Heart left ventricle (tissue), 16 donors: ENCODE measurements around the gene OR13C5. TPM values are rescaled to one million over a fixed set of nuclear protein-coding genes. Genes with fewer than 3 reads are reported as not detected.
"Not testable (repeated sequence)": the region's sequence is repeated elsewhere in the genome, so short reads cannot be mapped to it uniquely, and the experiment has no call there.

Experiments used
- ATAC-seq, 4 donors: fragments of 200-7000 bp; cut with Tn5 transposase; one replicate each; pipeline ENCODE4 v1.9.1; 2020 to 2022; ENCODE audit warnings: moderate library complexity in 4 of 4, mild to moderate bottlenecking in 3 of 4, moderate number of reproducible peaks in 1 of 4
- DNase-seq, 5 donors: peaks; one replicate each; pipeline ENCODE4 v3.0.0-alpha.2; 2020
- H3K27ac ChIP-seq, 12 donors: fragments of 200-600 bp; sonication (generic) in 4 of 12; one replicate each; pipeline versions ENCODE4 v1.5.0 to v1.8.0; 2016 to 2022; ENCODE audit warnings: mild to moderate bottlenecking in 2 of 12
- H3K27me3 ChIP-seq, 9 donors: fragments of 200-600 bp; sonication (generic) in 2 of 9; one replicate each; pipeline versions ENCODE4 v1.5.1 to v1.8.0; 2016 to 2022; ENCODE audit warnings: mild to moderate bottlenecking in 3 of 9
- H3K36me3 ChIP-seq, 9 donors: fragments of 200-600 bp; sonication (generic) in 2 of 9; one replicate each; pipeline versions ENCODE4 v1.5.0 to v1.8.0; 2018 to 2022; ENCODE audit warnings: mild to moderate bottlenecking in 2 of 9
- H3K4me1 ChIP-seq, 12 donors: fragments of 200-600 bp; sonication (generic) in 4 of 12; one replicate each; pipeline versions ENCODE4 v1.5.0 to v1.8.0; 2016 to 2022; ENCODE audit warnings: mild to moderate bottlenecking in 3 of 12
- H3K4me3 ChIP-seq, 12 donors: fragments of 200-600 bp; sonication (generic) in 4 of 12; one replicate each; pipeline versions ENCODE4 v1.5.0 to v1.8.0; 2017 to 2022; ENCODE audit warnings: mild to moderate bottlenecking in 9 of 12, moderate library complexity in 4 of 12
- H3K9me3 ChIP-seq, 12 donors: fragments of 200-600 bp; sonication (generic) in 4 of 12; one replicate each; pipeline versions ENCODE4 v1.5.0 to v1.8.0; 2016 to 2022; ENCODE audit warnings: mild to moderate bottlenecking in 1 of 12
- POLR2A ChIP-seq, 2 donors: fragments of 450-650 bp; IDR thresholded peaks; one replicate each; pipeline ENCODE4 v1.6.1; 2017; ENCODE audit warnings: antibody characterized with exemption in 2 of 2, mild to moderate bottlenecking in 2 of 2, moderate library complexity in 2 of 2
- WGBS, 4 donors: extraction: QIAGEN DNeasy Blood & Tissue Kit in 2 of 4; methylation state at CpG; one replicate each; pipeline versions ENCODE4 v1.1.5 to v1.1.7; 2013 to 2018; 5-methylcytosine and 5-hydroxymethylcytosine counted together
- intact Hi-C, 10 donors: fragments of 100-400 bp; cut with DNase I; formaldehyde crosslinking; loops; one replicate each; pipeline versions ENCODE4 v1.11.1 to v1.14.2; 2022
- polyA plus RNA-seq, 2 donors: library from polyadenylated mRNA; stranded (reverse); fragments of 200-250 nt; gene quantifications; one replicate each; pipeline ENCODE4 v1.2.3, GENCODE V29; 2013
- total RNA-seq, 9 donors: library from RNA; depleted of rRNA in 2 of 9; stranded (reverse); fragments of >200 nt in 2 of 9; fragmentation: NEBNext Ultra II Directional in 3 of 9; extraction: Animal tissue kit (Norgen Biotek cat#: 25700) in 3 of 9; gene quantifications; one replicate each; pipeline versions ENCODE4 v1.1.0 to v1.2.4, GENCODE V29; 2016 to 2023
- TF ChIP-seq, protein P1 (sequence below), 12 donors: fragments of 200-600 bp; sonication (generic) in 4 of 12; IDR thresholded peaks; one replicate each; pipeline versions ENCODE4 v1.5.0 to v1.8.0; 2018 to 2022; ENCODE audit warnings: antibody characterized with exemption in 12 of 12, mild to moderate bottlenecking in 5 of 12
- donor health status: ischemic (EF 13 %, LVEDD 7.1; RV severe dilation, severe dysfunction).
- donor health status: healthy with polysubstance abuse.
- donor health status: DM: no; HTN: yes; CAD: no.
- donor health status: DM: no; HTN: no; CAD: no.
- donor health status: ischemic (EF 25% LVEDD 6.9; RV normal size, moderate dysfunction).
- donor health status: ischemic (EF 25% LVEDD 5.7; RV mildly dilated, moderate dysfunction).
- donor health status: healthy.
- donor health status: DM: yes; HTN: yes; CAD: no.
- donor health status: ischemic (EF 35%, LVEDD 5.7; RV mildly dilated, moderate dysfunction).
- donor health status: nonischemic (EF 11% LVEDD 7.7; RV severe dilation, severe dysfunction).
- donor health status: DM: yes; HTN: yes; CAD: no.
- donor health status: PGD.
- donor health status: ischemic (EF 29% LVEDD 5.4; RV normal size, mild dysfunction).
- donor health status: nonischemic (EF 23%, LVEDD 6.1; RV moderate dilation, normal function).

OR13C5 gene
- total and polyA plus RNA-seq, 11 donors = not detected

DNA sequence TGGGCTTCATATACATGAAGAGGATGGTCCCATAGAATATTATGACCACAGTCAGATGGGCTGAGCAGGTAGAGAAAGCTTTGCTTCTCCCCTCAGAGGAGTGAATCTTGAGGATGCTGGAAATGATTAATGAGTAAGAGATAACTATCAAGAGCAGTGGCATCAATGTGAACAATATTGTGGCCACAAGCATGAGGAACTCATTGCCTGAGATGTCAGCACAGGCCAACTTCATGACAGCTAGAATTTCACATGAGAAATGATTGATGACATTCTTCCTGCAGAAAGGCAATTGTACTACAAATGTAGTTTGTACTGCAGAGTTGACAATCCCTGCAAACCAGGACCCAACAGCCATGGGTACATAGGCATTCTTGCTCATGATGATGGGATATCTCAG lies 18.2 kb upstream of the OR13C5 start:
- no peaks in the 10 kb centered on the region for H3K27me3 ChIP-seq
- TF ChIP-seq, protein P1, sequence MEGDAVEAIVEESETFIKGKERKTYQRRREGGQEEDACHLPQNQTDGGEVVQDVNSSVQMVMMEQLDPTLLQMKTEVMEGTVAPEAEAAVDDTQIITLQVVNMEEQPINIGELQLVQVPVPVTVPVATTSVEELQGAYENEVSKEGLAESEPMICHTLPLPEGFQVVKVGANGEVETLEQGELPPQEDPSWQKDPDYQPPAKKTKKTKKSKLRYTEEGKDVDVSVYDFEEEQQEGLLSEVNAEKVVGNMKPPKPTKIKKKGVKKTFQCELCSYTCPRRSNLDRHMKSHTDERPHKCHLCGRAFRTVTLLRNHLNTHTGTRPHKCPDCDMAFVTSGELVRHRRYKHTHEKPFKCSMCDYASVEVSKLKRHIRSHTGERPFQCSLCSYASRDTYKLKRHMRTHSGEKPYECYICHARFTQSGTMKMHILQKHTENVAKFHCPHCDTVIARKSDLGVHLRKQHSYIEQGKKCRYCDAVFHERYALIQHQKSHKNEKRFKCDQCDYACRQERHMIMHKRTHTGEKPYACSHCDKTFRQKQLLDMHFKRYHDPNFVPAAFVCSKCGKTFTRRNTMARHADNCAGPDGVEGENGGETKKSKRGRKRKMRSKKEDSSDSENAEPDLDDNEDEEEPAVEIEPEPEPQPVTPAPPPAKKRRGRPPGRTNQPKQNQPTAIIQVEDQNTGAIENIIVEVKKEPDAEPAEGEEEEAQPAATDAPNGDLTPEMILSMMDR (IDR thresholded peaks at IDR 0.05) = no peak
- no peak for TF ChIP-seq POLR2A (IDR thresholded peaks at IDR 0.05)
- no peaks in the 10 kb centered on the region for H3K36me3 ChIP-seq
- no peak overlapping the region for H3K4me3 ChIP-seq
- intact Hi-C loops = no loop called here
- H3K4me1 ChIP-seq = no peaks in the 10 kb centered on the region
- DNase-seq (no peak), ATAC-seq (no peak)
- H3K27ac ChIP-seq = no peak overlapping the region
- H3K9me3 ChIP-seq = peaks cover 0 to 7% (median 0%) of the 10 kb centered on the region in 12 donors

DNA sequence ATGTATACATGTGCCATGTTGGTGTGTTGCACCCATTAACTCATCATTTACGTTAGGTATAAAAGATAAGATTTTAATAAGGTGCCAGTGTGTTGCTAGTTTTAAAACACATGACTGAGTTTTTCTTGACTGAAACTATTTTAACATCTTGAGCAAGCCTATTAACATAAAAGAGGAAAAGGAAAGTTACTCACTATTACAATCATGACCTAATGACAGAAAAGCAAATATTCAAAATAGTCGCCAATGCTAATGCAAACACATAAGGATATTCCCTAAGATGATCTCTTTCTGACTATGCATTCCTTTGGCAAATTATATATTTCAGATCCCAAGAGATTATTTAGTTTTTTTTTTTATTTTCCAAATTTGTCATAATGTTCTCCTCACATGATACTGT lies 12.0 kb upstream of the OR13C5 start:
- TF ChIP-seq, protein P1 (IDR thresholded peaks at IDR 0.05) = no peak
- TF ChIP-seq POLR2A (IDR thresholded peaks at IDR 0.05) = no peak

DNA sequence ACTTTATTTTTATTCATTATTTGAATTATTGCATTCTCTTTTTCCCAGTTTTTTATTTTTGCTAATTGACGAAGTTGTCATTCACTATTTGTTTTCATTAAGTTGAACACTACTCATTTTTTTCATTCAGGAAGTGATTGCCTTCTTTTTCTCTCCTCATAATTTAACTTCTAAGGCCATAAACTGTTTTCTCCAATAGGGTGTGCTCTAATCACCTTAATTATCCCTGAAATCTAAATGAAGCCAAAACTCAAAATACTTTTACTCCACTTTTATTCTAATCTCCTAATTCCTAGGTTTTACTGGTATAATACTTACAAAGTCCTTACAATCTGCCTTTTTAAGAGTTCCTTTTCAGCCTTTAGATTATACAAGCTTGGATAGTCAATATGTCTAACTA lies 9.1 kb upstream of the OR13C5 start:
- Histone ChIP-seq H3K4me1 (no peaks in the 10 kb centered on the region), H3K9me3 (no peaks in the 10 kb centered on the region), H3K27ac (no peak overlapping the region), H3K4me3 (no peak overlapping the region), H3K27me3 (no peaks in the 10 kb centered on the region), H3K36me3 (no peaks in the 10 kb centered on the region)
- no peak for TF ChIP-seq POLR2A (IDR thresholded peaks at IDR 0.05)
- TF ChIP-seq, protein P1 (IDR thresholded peaks at IDR 0.05) = peak in 1 of 12 donors; percentile 17
- WGBS, 4 donors = 22 to 29% (median 25%) methylated on average over 1 of the region's 1 CpG
- DNase-seq (no peak), ATAC-seq (no peak)
- intact Hi-C loops = no loop called here

More for the DNA sequence above, 12.0 kb upstream of the OR13C5 start:
- Histone ChIP-seq H3K4me1 (no peaks in the 10 kb centered on the region), H3K36me3 (no peaks in the 10 kb centered on the region), H3K9me3 (peaks cover 0 to 7% (median 0%) of the 10 kb centered on the region in 12 donors), H3K27ac (no peak overlapping the region), H3K4me3 (no peak overlapping the region), H3K27me3 (no peaks in the 10 kb centered on the region)
- 71 to 83% (median 80%) methylated on average over 2 of the region's 2 CpGs for whole genome bisulfite sequencing, 4 donors
- intact Hi-C loops = no loop called here
- DNase-seq (no peak), ATAC-seq (no peak)

DNA sequence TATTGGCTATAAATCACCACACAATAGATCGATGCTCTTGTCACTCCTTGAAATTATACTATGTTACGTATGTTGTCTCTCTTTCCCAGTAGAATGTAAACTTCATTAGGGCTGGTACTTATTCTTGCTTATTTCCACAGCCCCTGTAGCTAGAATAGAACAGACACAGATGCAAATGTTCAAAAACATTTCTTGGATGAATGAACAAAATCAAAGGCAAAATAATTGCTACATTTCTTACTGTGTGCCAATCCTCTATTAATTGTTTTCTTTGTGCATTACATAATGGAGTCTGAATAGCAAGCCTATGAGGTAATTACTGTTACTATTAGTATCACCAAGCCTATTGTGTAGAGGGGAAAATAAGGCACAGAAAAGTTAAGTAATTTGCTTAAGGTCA lies 6.9 kb upstream of the OR13C5 start:
- intact Hi-C loops = no loop called here
- H3K27me3 ChIP-seq = no peaks in the 10 kb centered on the region
- WGBS, 4 donors = 78 to 91% (median 78%) methylated on average over 2 of the region's 2 CpGs
- H3K9me3 ChIP-seq = no peaks in the 10 kb centered on the region
- TF ChIP-seq, protein P1 (IDR thresholded peaks at IDR 0.05) = no peak
- TF ChIP-seq POLR2A (IDR thresholded peaks at IDR 0.05) = no peak
- H3K27ac ChIP-seq = no peak overlapping the region
- ATAC-seq (no peak), DNase-seq (no peak)
- H3K36me3 ChIP-seq = no peaks in the 10 kb centered on the region
- no peaks in the 10 kb centered on the region for H3K4me1 ChIP-seq
- no peak overlapping the region for H3K4me3 ChIP-seq

DNA sequence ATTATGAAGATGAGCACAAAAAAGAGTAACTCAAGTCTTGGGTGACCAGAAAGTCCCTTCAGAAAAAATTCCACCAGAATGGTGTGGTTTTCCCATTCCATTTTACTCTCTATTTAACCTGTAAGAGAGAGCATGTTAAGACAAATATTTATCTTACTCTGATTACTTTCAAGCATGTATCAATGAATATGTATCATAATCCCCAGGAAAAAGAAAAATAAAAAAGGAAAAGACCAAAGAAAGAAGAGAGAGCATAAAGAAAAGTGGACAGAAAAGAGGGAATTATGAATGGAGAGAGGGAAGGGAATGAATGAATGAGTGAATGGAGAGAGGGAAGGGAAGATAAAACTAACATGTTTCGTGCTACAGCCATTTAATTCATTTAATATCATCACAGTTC lies 6.3 kb upstream of the OR13C5 start, which contains the start of gene OR13C2:
TSS of gene OR13C2 (minus strand) at position 101 of the 400 bp plus-strand sequence. CDS start at position 101, 0 bp downstream.
- H3K4me1 ChIP-seq, H3K9me3 ChIP-seq, DNase-seq, H3K27me3 ChIP-seq, ATAC-seq, H3K36me3 ChIP-seq, H3K27ac ChIP-seq, intact Hi-C loops, H3K4me3 ChIP-seq: not testable (repeated sequence)
- WGBS, 4 donors = 53 to 59% (median 56%) methylated on average over 1 of the region's 1 CpG
